GM19239 (cell line): ENCODE data around the gene FREY1.

ENCODE experiments used
- DNase-seq: peaks from one replicate; pipeline ENCODE4 v3.0.0; 2011; ENCODE audit warnings: low spot score; ENCODE audit not compliant: insufficient read length
- FAIRE-seq: peaks from 2 replicates; lab custom pipeline; 2011; peaks lifted over from hg19 to GRCh38; lab: Jason Lieb, UNC

Gene FREY1

DNA sequence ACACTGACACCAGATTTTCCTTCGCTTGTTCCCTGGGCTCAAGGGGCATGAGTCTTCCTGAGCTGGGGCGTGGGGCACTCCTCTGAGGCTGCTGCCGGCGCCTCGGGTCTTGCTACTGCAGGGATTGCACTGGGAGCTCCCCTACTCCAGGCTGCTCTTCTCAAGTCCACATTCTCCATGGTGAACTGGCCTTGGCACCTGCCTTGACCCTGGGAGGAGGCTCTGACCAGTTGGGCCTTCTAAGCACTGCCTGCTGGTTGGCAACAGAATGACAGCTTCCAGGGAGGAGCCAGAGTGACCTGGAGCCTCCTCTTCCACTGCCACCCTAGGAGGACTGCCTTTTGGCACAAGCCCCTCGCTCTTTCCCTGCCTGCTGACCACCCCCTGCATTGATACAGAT, 9.5 kb downstream of the FREY1 start:
- FAIRE-seq (no peak), DNase-seq (no peak)

- FAIRE-seq (no peak), DNase-seq (no peak)
Measured at GRCh38 chr11:45896422-45896984, 10.6 kb downstream of the FREY1 start.

DNA sequence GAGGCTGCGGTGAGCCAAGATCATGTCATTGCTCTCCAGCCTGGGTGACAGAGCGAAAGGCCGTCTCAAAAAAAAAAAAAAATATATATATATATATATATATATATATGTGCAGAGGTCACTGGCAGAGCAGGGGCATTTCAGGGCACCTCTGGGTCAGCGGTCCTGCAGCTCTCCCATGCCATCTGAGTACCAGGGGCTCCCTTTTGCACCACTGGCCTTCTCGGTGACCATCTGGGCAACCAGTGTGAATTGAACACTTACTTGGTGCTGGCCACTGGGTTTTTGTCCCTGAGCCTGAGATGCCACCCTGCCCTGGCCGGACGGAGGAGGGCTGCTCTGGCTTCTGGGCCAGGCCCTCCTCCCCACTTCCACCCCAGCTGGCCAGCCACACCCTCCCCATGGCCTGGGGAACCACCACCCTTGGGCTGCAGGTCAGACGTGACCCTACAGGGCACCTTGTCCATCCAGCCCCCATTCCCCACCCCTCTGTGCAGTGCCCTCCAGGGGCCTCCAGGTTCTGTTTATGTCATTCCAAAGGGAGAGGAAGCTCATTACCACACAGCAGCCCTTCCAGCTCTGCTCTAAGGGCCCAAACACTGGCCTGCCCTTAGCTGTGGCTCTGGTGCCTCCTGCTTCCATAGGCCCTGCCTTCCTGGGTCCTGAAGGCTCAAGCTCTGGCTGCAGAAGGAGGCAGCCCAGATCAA, 11.4 kb downstream of the FREY1 start:
- FAIRE-seq (no peak), DNase-seq (no peak)

- FAIRE-seq (no peak), DNase-seq (no peak)
Measured at GRCh38 chr11:45894555-45895247, 12.4 kb downstream of the FREY1 start.

DNA sequence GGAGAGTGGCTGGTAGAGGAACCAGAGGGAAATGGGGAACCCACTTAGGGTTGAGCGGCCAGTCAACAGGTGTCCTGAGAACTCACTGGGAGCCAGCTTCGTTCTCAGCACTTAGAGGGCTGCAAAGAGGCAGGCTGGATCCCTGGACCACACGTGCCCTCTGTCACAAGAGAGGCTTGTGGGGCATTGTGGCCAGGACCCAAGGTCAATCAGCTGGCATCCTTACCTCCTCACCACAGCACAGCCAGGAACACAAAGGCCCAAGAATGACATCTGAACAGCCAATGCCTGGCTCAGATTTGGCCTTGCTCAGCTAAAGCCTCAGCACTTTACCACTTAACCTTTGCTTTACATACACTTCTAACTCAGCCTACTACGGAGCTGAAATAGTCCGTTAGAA, 14.2 kb downstream of the FREY1 start:
- DNase-seq (no peak), FAIRE-seq (no peak)

GRCh38 chr11:45890886-45891550, 16.1 kb downstream of the FREY1 start:
- DNase-seq = no peak
- FAIRE-seq = no peak

- FAIRE-seq (no peak), DNase-seq (no peak)
Measured at GRCh38 chr11:45889966-45890365, 17.1 kb downstream of the FREY1 start.

- DNase-seq (no peak), FAIRE-seq (no peak)
Measured at GRCh38 chr11:45889555-45889954, 17.5 kb downstream of the FREY1 start.

DNA sequence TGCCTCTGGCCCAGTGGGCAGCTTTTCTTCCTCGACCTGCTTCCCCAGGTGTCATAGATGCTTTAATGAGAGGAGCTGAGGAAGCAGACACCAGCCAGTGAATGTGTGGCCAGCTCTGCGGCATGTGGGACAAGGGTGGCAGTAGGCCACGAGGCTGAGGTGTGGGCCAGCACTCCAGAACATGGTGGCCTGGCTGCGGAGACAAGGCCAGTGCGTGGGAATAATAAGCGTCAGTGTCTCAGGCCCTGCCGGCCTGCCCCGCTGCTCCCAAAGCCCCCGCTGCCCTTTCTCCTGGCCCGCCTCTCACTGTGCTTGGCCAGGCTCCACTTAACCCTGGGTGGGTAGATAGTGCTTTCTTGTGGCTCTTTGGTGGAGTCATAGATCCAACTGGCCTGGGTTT, 19.5 kb downstream of the FREY1 start:
- FAIRE-seq = no peak

GRCh38 chr11:45886816-45887520, 20.1 kb downstream of the FREY1 start:
- DNase-seq (no peak), FAIRE-seq (no peak)

More for the DNA sequence above, 19.5 kb downstream of the FREY1 start:
- no peak for DNase-seq

GRCh38 chr11:45885921-45886721, 20.9 kb downstream of the FREY1 start:
- FAIRE-seq (no peak), DNase-seq (no peak)

GRCh38 chr11:45885274-45885920, 21.7 kb downstream of the FREY1 start, which contains the start of gene MAPK8IP1:
TSS of gene MAPK8IP1 (plus strand) at chr11:45885651. CDS start at chr11:45885821, 170 bp downstream.
- FAIRE-seq = no peak
- DNase-seq = peak; percentile 86

DNA sequence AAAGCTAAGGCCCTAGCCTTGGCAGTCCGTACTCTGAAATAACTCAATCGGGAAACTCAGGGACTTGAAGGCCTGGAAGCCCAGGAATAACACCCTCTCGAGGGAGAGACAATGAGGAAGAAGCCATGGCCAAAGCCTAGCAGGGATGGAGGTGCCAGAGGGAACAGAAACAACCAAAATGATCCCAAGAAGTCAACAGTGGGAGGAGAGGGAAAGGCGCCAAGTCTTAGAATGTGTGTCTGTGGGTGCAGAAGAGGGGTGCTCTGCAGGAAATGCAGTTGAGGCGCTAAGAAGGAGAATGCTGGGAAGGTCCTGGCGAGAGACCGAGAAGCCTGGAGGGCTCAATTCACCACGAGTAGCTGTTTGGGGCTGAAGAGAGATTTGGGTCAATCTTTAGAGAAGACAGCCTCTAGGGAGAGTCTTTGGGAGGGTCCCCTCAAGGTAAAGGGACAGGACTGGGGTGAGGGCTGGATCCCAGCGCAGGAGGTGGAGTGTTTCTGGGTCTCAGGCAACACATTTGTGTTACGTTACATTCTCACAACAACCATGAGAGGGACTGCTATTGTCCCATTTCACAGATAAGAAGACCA, 22.4 kb downstream of the FREY1 start:
- FAIRE-seq (no peak), DNase-seq (no peak)

GRCh38 chr11:45881708-45882368, 25.2 kb downstream of the FREY1 start:
- FAIRE-seq (no peak), DNase-seq (no peak)

DNA sequence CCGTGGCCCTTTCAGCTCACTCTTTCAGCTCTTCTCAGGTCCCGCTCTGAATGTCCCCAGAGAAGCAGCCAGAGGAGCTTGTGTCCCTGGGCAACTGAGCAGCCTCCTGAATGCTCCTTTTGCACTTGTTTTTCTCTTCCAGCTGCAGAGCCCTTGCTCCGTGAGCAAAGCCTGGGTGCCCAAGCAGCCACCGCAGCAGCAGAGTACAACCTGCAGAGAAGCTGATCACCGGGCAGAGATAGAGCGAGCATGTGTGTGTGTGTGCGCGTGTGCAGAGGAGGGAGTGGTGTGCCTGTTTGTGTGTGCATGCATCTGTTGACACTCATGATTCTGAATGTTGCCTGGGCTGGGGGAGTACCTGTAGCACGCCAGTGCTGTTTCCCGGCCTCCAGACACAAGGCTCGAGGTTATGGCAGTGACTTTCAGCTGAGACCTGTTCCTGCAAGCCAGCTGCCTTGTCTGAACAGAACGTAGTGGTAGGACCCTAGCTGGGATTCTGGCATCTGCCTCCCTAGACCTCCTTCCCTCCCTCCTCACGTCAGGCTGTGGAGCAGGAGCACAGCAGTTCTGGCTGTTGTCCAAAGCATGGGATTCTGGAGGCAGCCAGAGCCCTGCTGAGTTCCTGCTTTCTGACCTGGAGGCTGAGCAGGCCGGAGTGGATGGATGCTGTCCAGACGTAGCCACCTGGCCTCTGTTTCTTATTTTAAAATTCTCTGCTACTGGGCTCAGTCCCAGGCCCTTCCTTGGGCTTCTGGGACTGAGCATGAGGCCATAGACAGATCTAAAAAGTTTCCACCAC, 26.1 kb downstream of the FREY1 start:
- DNase-seq = no peak
- FAIRE-seq = no peak

GRCh38 chr11:45879803-45880686, 27.0 kb downstream of the FREY1 start:
- FAIRE-seq = no peak
- no peak for DNase-seq
